Measurements from ENCODE around the gene ACSL1.

ACSL1 gene

GRCh38 chr4:184823014-184823413 lies 2.8 kb downstream of the ACSL1 start:
- Histone ChIP-seq H3K27ac (ENCODE audit: extremely low read depth, low read depth, low read length) (no peak overlapping the region), H3K4me3 (ENCODE audit: low read depth, low read length) (no peak overlapping the region), H3K9me3 (ENCODE audit: control insufficient read depth, insufficient read depth, low read depth, low read length) (no peaks in the 10 kb centered on the region), H3K4me1 (ENCODE audit: control insufficient read depth, insufficient read depth, low read length) (no peaks in the 10 kb centered on the region), H3K36me3 (ENCODE audit: control insufficient read depth in 2 of 2, insufficient read depth in 1 of 2, low read length in 2 of 2) (no peaks in the 10 kb centered on the region)
- ChIA-PET POLR2A (no interaction called here), CTCF (interaction anchor here (0.6 to 1.1 kb wide), 3 partner anchors 10 to 559 kb away, joined by 3 to 5 read pairs (median 3); no protein-coding TSS in a partner anchor)
- TF ChIP-seq SCRT1 (tag by site-specific recombination; IDR thresholded peaks at IDR 0.05; ENCODE audit: borderline replicate concordance) (no peak), SP7 (tag by site-specific recombination; IDR thresholded peaks at IDR 0.05) (no peak), ZNF211 (tag by site-specific recombination; IDR thresholded peaks at IDR 0.05; ENCODE audit: low read depth) (no peak), OVOL3 (tag by site-specific recombination; IDR thresholded peaks at IDR 0.05) (no peak), SP3 (tag by site-specific recombination; IDR thresholded peaks at IDR 0.05) (no peak), SCRT2 (tag by site-specific recombination; IDR thresholded peaks at IDR 0.05) (no peak), ZNF621 (tag by site-specific recombination; IDR thresholded peaks at IDR 0.05) (no peak), ZNF302 (tag by site-specific recombination; IDR thresholded peaks at IDR 0.05; ENCODE audit: low read depth) (no peak), ZNF146 (tag by site-specific recombination; IDR thresholded peaks at IDR 0.05) (no peak), ZNF121 (tag by site-specific recombination; IDR thresholded peaks at IDR 0.05) (no peak), ZBTB20 (tag by site-specific recombination; IDR thresholded peaks at IDR 0.05) (no peak), ZNF473 (tag by site-specific recombination; IDR thresholded peaks at IDR 0.05) (no peak)

DNA sequence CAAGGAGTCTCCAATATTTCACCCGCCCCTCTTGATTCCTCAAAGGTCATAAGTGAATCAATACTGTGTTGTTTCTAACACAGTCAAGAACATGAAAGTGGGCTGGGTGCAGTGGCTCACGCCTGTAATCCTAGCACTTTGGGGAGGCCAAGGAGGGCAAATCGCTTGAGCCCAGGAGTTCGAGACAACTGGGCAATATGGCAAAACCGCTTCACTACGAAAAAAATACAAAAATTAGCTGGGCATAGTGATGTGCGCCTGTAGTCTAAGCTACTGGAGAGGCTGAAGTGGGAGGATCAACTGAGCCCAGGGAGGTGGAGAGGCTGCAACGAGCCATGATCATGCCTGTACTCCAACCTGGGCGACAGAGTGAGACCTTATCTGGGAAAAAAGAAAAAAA lies 3.4 kb downstream of the ACSL1 start:
- no peaks in the 10 kb centered on the region for H3K9me3 ChIP-seq (ENCODE audit: control insufficient read depth, insufficient read depth, low read depth, low read length)
- no peaks in the 10 kb centered on the region for H3K4me1 ChIP-seq (ENCODE audit: control insufficient read depth, insufficient read depth, low read length)
- TF ChIP-seq ZSCAN16 (tag by site-specific recombination; IDR thresholded peaks at IDR 0.05) (no peak), ZNF16 (tag by site-specific recombination; IDR thresholded peaks at IDR 0.05; ENCODE audit: low read depth) (no peak), ZNF629 (tag by site-specific recombination; IDR thresholded peaks at IDR 0.05) (no peak)
- ChIA-PET POLR2A (no interaction called here), CTCF (interaction anchor here (0.6 to 1.1 kb wide), 3 partner anchors 9 to 558 kb away, joined by 3 to 5 read pairs (median 3); no protein-coding TSS in a partner anchor)
- H3K36me3 ChIP-seq (ENCODE audit: control insufficient read depth in 2 of 2, insufficient read depth in 1 of 2, low read length in 2 of 2) = no peaks in the 10 kb centered on the region
- H3K4me3 ChIP-seq (ENCODE audit: low read depth, low read length) = no peak overlapping the region
- H3K27ac ChIP-seq (ENCODE audit: extremely low read depth, low read depth, low read length) = no peak overlapping the region

DNA sequence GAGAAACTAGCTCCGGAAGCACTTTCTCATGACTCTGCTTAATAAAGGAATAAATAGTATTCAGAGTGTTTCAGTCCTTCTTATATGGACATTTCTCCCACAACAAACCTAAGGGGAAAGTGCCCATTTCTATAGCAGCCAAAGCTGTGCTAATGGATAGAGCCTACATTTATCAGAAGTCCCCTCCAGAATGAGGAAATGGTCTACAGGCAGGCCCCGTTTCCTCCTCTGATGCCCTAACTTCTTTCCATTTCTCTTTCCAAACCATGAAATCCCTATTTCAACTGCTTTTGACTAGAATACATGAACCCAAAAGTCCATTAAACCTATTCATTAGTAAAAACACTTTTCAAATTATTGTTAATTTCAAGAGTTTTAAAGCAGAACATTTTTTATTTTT lies 4.5 kb downstream of the ACSL1 start:
- CTCF ChIA-PET = interaction anchor here (0.7 kb wide), 1 partner anchor 269 kb away, joined by 4 read pairs; no protein-coding TSS in a partner anchor
- TF ChIP-seq ZNF211 (tag by site-specific recombination; IDR thresholded peaks at IDR 0.05; ENCODE audit: low read depth) (no peak), ZNF132 (tag by site-specific recombination; IDR thresholded peaks at IDR 0.05; ENCODE audit: borderline replicate concordance) (no peak), SP2 (tag by site-specific recombination; IDR thresholded peaks at IDR 0.05) (no peak)

GRCh38 chr4:184819786-184820185 lies 6.0 kb downstream of the ACSL1 start:
- Histone ChIP-seq H3K27ac (ENCODE audit: extremely low read depth, low read depth, low read length) (no peak overlapping the region), H3K4me1 (ENCODE audit: control insufficient read depth, insufficient read depth, low read length) (peaks cover 3% of the 10 kb centered on the region; the same call in 1 of the 2 replicates), H3K9me3 (ENCODE audit: control insufficient read depth, insufficient read depth, low read depth, low read length) (no peaks in the 10 kb centered on the region), H3K36me3 (ENCODE audit: control insufficient read depth in 2 of 2, insufficient read depth in 1 of 2, low read length in 2 of 2) (no peaks in the 10 kb centered on the region), H3K4me3 (ENCODE audit: low read depth, low read length) (no peak overlapping the region)
- ChIA-PET POLR2A (no interaction called here), CTCF (no interaction called here)
- TF ChIP-seq CTCF (tag by site-specific recombination; IDR thresholded peaks at IDR 0.05) (no peak), KLF17 (tag by site-specific recombination; IDR thresholded peaks at IDR 0.05) (no peak), GFI1B (tag by site-specific recombination; IDR thresholded peaks at IDR 0.05) (no peak), YY2 (tag by site-specific recombination; IDR thresholded peaks at IDR 0.05) (no peak), ZXDB (tag by site-specific recombination; IDR thresholded peaks at IDR 0.05) (no peak), ZNF214 (tag by site-specific recombination; IDR thresholded peaks at IDR 0.05; ENCODE audit: borderline replicate concordance) (no peak), ZNF473 (tag by site-specific recombination; IDR thresholded peaks at IDR 0.05) (no peak), ZNF10 (tag by site-specific recombination; IDR thresholded peaks at IDR 0.05) (no peak), GLI4 (tag by site-specific recombination; IDR thresholded peaks at IDR 0.05) (no peak), ZNF174 (tag by site-specific recombination; IDR thresholded peaks at IDR 0.05) (no peak), ZNF530 (tag by site-specific recombination; IDR thresholded peaks at IDR 0.05; ENCODE audit: low read depth) (no peak), SCRT2 (tag by site-specific recombination; IDR thresholded peaks at IDR 0.05) (no peak), ZNF37A (tag by site-specific recombination; IDR thresholded peaks at IDR 0.05) (no peak), BCL11A (tag by site-specific recombination; IDR thresholded peaks at IDR 0.05; ENCODE audit: low read depth) (no peak), SETDB1 (IDR thresholded peaks at IDR 0.05; ENCODE audit: insufficient read length, low read length) (no peak)

More for the DNA sequence above, 4.5 kb downstream of the ACSL1 start:
- POLR2A ChIA-PET = no interaction called here
- Histone ChIP-seq H3K36me3 (ENCODE audit: control insufficient read depth in 2 of 2, insufficient read depth in 1 of 2, low read length in 2 of 2) (no peaks in the 10 kb centered on the region), H3K9me3 (ENCODE audit: control insufficient read depth, insufficient read depth, low read depth, low read length) (no peaks in the 10 kb centered on the region), H3K4me3 (ENCODE audit: low read depth, low read length) (no peak overlapping the region), H3K27ac (ENCODE audit: extremely low read depth, low read depth, low read length) (no peak overlapping the region), H3K4me1 (ENCODE audit: control insufficient read depth, insufficient read depth, low read length) (no peaks in the 10 kb centered on the region)

All from HEK293 (cell line).